K562 (cell line): ENCODE results near the gene PDE1A. TPM values are rescaled to one million over a fixed set of nuclear protein-coding genes. Genes with fewer than 3 reads are reported as not detected.

Experiments
- ATAC-seq: fragments of 200-7000 bp; cut with Tn5 transposase; 3 replicates; pipeline ENCODE4 v1.9.1; 2020; ENCODE audit warnings: moderate library complexity
- BruUV-seq: library from RNA; stranded (reverse); fragments of 400-500 nt; replicated peaks from 2 replicates; lab custom pipeline; 2021; lab: Mats Ljungman, UMichigan
- CTCF ChIA-PET: fragments of 300-600 bp; formaldehyde crosslinking; extraction: SDS; loops from one replicate; lab custom pipeline; 2021; ENCODE audit warnings: low intra/inter-chr PET ratio; lab: Yijun Ruan, JAX
- POLR2A ChIA-PET: fragments of 300-600, 350-650 bp; sonication (Branson Sonifier 250); formaldehyde crosslinking; extraction: SDS; loops from one replicate; lab custom pipeline; 2021; ENCODE audit warnings: antibody characterized with exemption, inconsistent platforms; lab: Yijun Ruan, JAX
- DNase-seq, 4 experiments: peaks; one replicate each; pipeline versions ENCODE4 v3.0.0 to v3.0.0-alpha.2; 2011 to 2018; ENCODE audit warnings: low spot score in 3 of 4, mixed read lengths in 3 of 4; ENCODE audit errors: extremely low read depth in 1 of 4
- FAIRE-seq: peaks from 2 replicates; lab custom pipeline; 2011; peaks lifted over from hg19 to GRCh38; lab: Jason Lieb, UNC
- H2AFZ ChIP-seq: 2 replicates; pipeline ENCODE4 v1.6.0; 2011; ENCODE audit warnings: low read depth, low read length, control low read depth, inconsistent platforms
- H3K27ac ChIP-seq: fragments of 200-600 bp; 3 replicates; pipeline ENCODE4 v1.8.0; 2011; ENCODE audit warnings: low read depth, mild to moderate bottlenecking, control low read depth, inconsistent platforms, low read length, moderate library complexity, mixed read lengths; ENCODE audit errors: extremely low read depth
- H3K27me3 ChIP-seq, 2 experiments: fragments of 300-600 bp in 1 of 2; 2 replicates in 1 of 2; 3 replicates in 1 of 2; pipeline versions ENCODE4 v1.6.0 to v1.8.0; 2011; ENCODE audit warnings: inconsistent platforms in 2 of 2, low read length in 2 of 2, mild to moderate bottlenecking in 1 of 2, mixed read lengths in 1 of 2, moderate library complexity in 1 of 2; ENCODE audit not compliant: control insufficient read depth in 2 of 2, insufficient read depth in 2 of 2
- H3K36me3 ChIP-seq: fragments of 300-600 bp; 3 replicates; pipeline ENCODE4 v1.8.0; 2011; ENCODE audit warnings: mild to moderate bottlenecking, low read length, inconsistent platforms; ENCODE audit not compliant: control insufficient read depth, insufficient read depth
- H3K4me1 ChIP-seq, 2 experiments: fragments of 200-600 bp in 1 of 2; replicated peaks in 1 of 2; 2 replicates in 1 of 2; 3 replicates in 1 of 2; pipeline versions ENCODE4 v1.5.1 to v1.8.0; 2011; ENCODE audit warnings: inconsistent platforms in 2 of 2, low read length in 2 of 2, mild to moderate bottlenecking in 1 of 2, mixed read lengths in 1 of 2, moderate library complexity in 1 of 2; ENCODE audit not compliant: control insufficient read depth in 2 of 2, insufficient read depth in 2 of 2
- H3K4me2 ChIP-seq: 2 replicates; pipeline ENCODE4 v1.6.1; 2011; ENCODE audit warnings: low read length, control low read depth, inconsistent platforms, mixed read lengths; ENCODE audit not compliant: insufficient read depth
- H3K4me3 ChIP-seq: fragments of 200-600 bp; sonication (generic), shearing (Covaris generic); 2 replicates; pipeline ENCODE4 v1.5.1; 2016; ENCODE audit warnings: control low read depth, inconsistent platforms
- H3K79me2 ChIP-seq: fragments of 200-600 bp; 3 replicates; pipeline ENCODE4 v1.8.0; 2011; ENCODE audit warnings: low read length, inconsistent platforms; ENCODE audit not compliant: control insufficient read depth, insufficient read depth
- H3K9ac ChIP-seq, 2 experiments: 2 replicates each; pipeline versions ENCODE4 v1.6.0 to v1.6.1; 2011; ENCODE audit warnings: low read depth in 2 of 2, low read length in 2 of 2, control low read depth in 1 of 2, inconsistent platforms in 1 of 2, mild to moderate bottlenecking in 1 of 2, mixed read lengths in 1 of 2; ENCODE audit not compliant: insufficient read depth in 1 of 2
- H3K9me1 ChIP-seq: one replicate; pipeline ENCODE4 v1.6.0; 2011; ENCODE audit warnings: inconsistent platforms, mild to moderate bottlenecking, low read length, moderate library complexity; ENCODE audit not compliant: control insufficient read depth, insufficient read depth
- H3K9me3 ChIP-seq: replicated peaks from 2 replicates; pipeline ENCODE4 v1.5.1; 2011; ENCODE audit warnings: low read depth, low read length, inconsistent platforms; ENCODE audit not compliant: control insufficient read depth, insufficient read depth
- H4K20me1 ChIP-seq: replicated peaks from 2 replicates; pipeline ENCODE4 v1.6.1; 2011; ENCODE audit warnings: low read length, inconsistent platforms, mixed read lengths; ENCODE audit not compliant: control insufficient read depth, insufficient read depth
- ATF1 ChIP-seq, 2 experiments: fragments of 450-650 bp in 1 of 2; IDR thresholded peaks; 2 replicates each; pipeline ENCODE4 v1.6.1; 2016; ENCODE audit warnings: missing compliant biosample characterization in 1 of 2, missing genetic modification characterization in 1 of 2
- CREM ChIP-seq: IDR thresholded peaks from 2 replicates; pipeline ENCODE4 v1.6.1; 2014; ENCODE audit warnings: antibody characterized with exemption, low read depth
- CTCFL ChIP-seq: IDR thresholded peaks from 2 replicates; pipeline ENCODE4 v1.6.1; 2011; ENCODE audit warnings: borderline replicate concordance, low read depth, mild to moderate bottlenecking, moderate library complexity, low read length; ENCODE audit not compliant: insufficient read depth, poor library complexity, severe bottlenecking
- DIDO1 ChIP-seq: fragments of 450-650 bp; IDR thresholded peaks from 2 replicates; pipeline ENCODE4 v1.6.1; 2016; ENCODE audit warnings: low read depth, missing biosample characterization, missing genetic modification characterization
- FOXM1 ChIP-seq, 2 experiments: fragments of 450-650 bp in 1 of 2; sonication (generic) in 1 of 2; formaldehyde crosslinking in 1 of 2; IDR thresholded peaks; 2 replicates each; pipeline versions ENCODE4 v1.6.1 to v1.9.0; 2017 to 2022; ENCODE audit warnings: low read depth in 2 of 2, mild to moderate bottlenecking in 2 of 2, missing genetic modification reagents in 1 of 2, moderate library complexity in 1 of 2
- HMGN3 ChIP-seq: IDR thresholded peaks from 2 replicates; pipeline ENCODE4 v1.6.1; 2011; ENCODE audit warnings: borderline replicate concordance, low read depth, mild to moderate bottlenecking, mixed read lengths, low read length; ENCODE audit not compliant: insufficient read length; ENCODE audit errors: extremely low read depth
- HOXB6 ChIP-seq: fragments of 250-450 bp; sonication (Bioruptor Pico); IDR thresholded peaks from 2 replicates; pipeline ENCODE4 v1.5.1; 2022; ENCODE audit warnings: mild to moderate bottlenecking, borderline replicate concordance
- POLR2H ChIP-seq: IDR thresholded peaks from 2 replicates; pipeline ENCODE4 v1.6.1; 2016; ENCODE audit warnings: missing genetic modification characterization, low read depth, mild to moderate bottlenecking, control low read depth, missing compliant biosample characterization, moderate library complexity
- PTTG1 ChIP-seq: fragments of 450-650 bp; IDR thresholded peaks from 2 replicates; pipeline ENCODE4 v1.6.1; 2016; ENCODE audit warnings: low read depth, mild to moderate bottlenecking, missing genetic modification characterization, missing compliant biosample characterization
- YY1 ChIP-seq, 3 experiments: IDR thresholded peaks; 2 replicates each; pipeline ENCODE4 v1.6.1; 2011; ENCODE audit warnings: low read length in 2 of 3, mild to moderate bottlenecking in 2 of 3, moderate library complexity in 2 of 3, borderline replicate concordance in 1 of 3, control low read depth in 1 of 3, low read depth in 1 of 3; ENCODE audit not compliant: insufficient read depth in 3 of 3, insufficient replicate concordance in 2 of 3, control insufficient read depth in 1 of 3, insufficient read length in 1 of 3; ENCODE audit errors: extremely low read depth in 1 of 3
- ZNF609 ChIP-seq: sonication (generic); formaldehyde crosslinking; IDR thresholded peaks from 2 replicates; pipeline ENCODE4 v1.8.1; 2023; ENCODE audit warnings: missing genetic modification reagents, mild to moderate bottlenecking, borderline replicate concordance
- WGBS: fragments of 100-300 bp; shearing (Covaris generic); methylation state at CpG from one replicate; pipeline ENCODE4 v1.1.6; 2016; ENCODE audit warnings: low coverage, mixed read lengths; ENCODE audit not compliant: insufficient coverage; ENCODE audit errors: missing lambda C conversion rate; 5-methylcytosine and 5-hydroxymethylcytosine counted together
- in situ Hi-C: fragments of 300-500 bp; cut with MboI; formaldehyde crosslinking; loops from 4 replicates; pipeline ENCODE4 v1.15.0; 2018; ENCODE audit warnings: inconsistent platforms, mixed read lengths
- intact Hi-C: fragments of 100-400 bp; cut with micrococcal nuclease; formaldehyde crosslinking; loops from 2 replicates; pipeline ENCODE4 v1.14.2; 2022
- polyA plus RNA-seq, 8 experiments: library from polyadenylated mRNA; depleted of rRNA in 4 of 8; stranded (reverse) in 5 of 8; unstranded in 3 of 8; fragments of >200 nt; fragmentation: Nextera tagmentation in 2 of 8; fragmentation: Illumina TruSeq in 1 of 8; extraction: Ambion mirVana in 2 of 8; extraction: Trizol in 1 of 8; gene quantifications; 2 replicates each; pipeline versions ENCODE4 v1.2.1 to v1.2.3, GENCODE V29; 2011 to 2014; ENCODE audit warnings: inconsistent platforms in 1 of 8, missing spikeins in 1 of 8
- total RNA-seq, 7 experiments: library from RNA; depleted of rRNA in 6 of 7; stranded (reverse); fragments of >200 nt in 6 of 7; fragmentation: Illumina TruSeq in 2 of 7; extraction: Trizol in 2 of 7; gene quantifications; 2 replicates each; pipeline versions ENCODE4 v1.2.1 to v1.2.3, GENCODE V29; 2011 to 2021; ENCODE audit warnings: low replicate concordance in 1 of 7
- TF ChIP-seq, protein P1 (sequence below): fragments of 250-450 bp; sonication (Bioruptor Pico); IDR thresholded peaks from 2 replicates; pipeline ENCODE4 v1.8.0; 2021; ENCODE audit warnings: moderate library complexity, mild to moderate bottlenecking, inconsistent platforms

PDE1A gene
- total and polyA plus RNA-seq, 9 of the 15 experiments (the other 6 are each of a cell fraction or from before 2014, with no cell fraction given), result 0.14 to 0.91 (median 0.32) TPM

GRCh38 chr2:182447863-182448262, 21.0 kb upstream of the PDE1A start (continued):
- TF ChIP-seq DIDO1 (tag), result no peak

DNA sequence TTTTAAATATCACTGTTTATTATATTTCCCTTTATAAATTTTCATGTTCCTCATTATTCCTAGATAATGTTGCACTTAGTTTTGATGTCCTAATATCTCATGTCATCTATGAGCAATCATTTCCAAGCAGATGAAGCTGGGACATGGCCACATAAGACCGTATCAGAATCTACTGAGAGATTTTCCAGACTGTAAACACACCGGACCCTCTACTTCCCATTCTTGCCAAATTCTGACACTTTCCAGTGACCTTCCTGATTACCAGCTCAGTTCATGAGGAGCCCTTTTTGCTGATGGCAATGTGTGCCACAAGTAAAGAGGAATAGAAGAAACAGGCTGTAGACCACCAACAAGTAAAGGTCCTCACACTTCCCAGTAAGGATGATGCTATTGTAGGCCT, 20.3 kb upstream of the PDE1A start:
- DNase-seq, result no peak
- POLR2A ChIA-PET, result no interaction called here
- CTCF ChIA-PET, result no interaction called here
- no peaks in the 10 kb centered on the region for H3K36me3 ChIP-seq
- no peak for FAIRE-seq
- no peaks in the 10 kb centered on the region for H3K9me1 ChIP-seq
- ATAC-seq, result no peak
- H3K27ac ChIP-seq, result no peak overlapping the region
- H3K4me2 ChIP-seq, result no peak overlapping the region
- intact Hi-C loops, result no loop called here
- 0% methylated on average over 2 of the region's 2 CpGs for WGBS
- in situ Hi-C loops, result no loop called here
- no TSS peak for BruUV-seq
- no peak overlapping the region for H2AFZ ChIP-seq
- no peaks in the 10 kb centered on the region for H3K4me1 ChIP-seq
- H3K79me2 ChIP-seq, result no peaks in the 10 kb centered on the region
- H3K27me3 ChIP-seq, result no peaks in the 10 kb centered on the region
- H3K9me3 ChIP-seq, result no peaks in the 10 kb centered on the region
- no peaks in the 10 kb centered on the region for H4K20me1 ChIP-seq
- H3K9ac ChIP-seq, result no peak overlapping the region
- no peak overlapping the region for H3K4me3 ChIP-seq
- no peak for TF ChIP-seq POLR2H (tag)
- no peak for TF ChIP-seq YY1 (IDR thresholded peaks at IDR 0.05; ENCODE audit: borderline replicate concordance in 1 of 3, control insufficient read depth in 1 of 3, extremely low read depth in 1 of 3, insufficient read depth in 3 of 3, insufficient read length in 1 of 3, insufficient replicate concordance in 2 of 3, low read depth in 1 of 3, low read length in 2 of 3)
- TF ChIP-seq HMGN3, result no peak
- TF ChIP-seq FOXM1 (IDR thresholded peaks at IDR 0.05; ENCODE audit: low read depth), result no peak
- TF ChIP-seq FOXM1 (CRISPR knock-in tag; IDR thresholded peaks at IDR 0.05; ENCODE audit: low read depth), result no peak
- TF ChIP-seq, protein P1, sequence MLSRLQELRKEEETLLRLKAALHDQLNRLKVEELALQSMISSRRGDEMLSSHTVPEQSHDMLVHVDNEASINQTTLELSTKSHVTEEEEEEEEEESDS, result no peak
- TF ChIP-seq HOXB6 (CRISPR knock-in tag), result no peak
- no peak for TF ChIP-seq CREM
- no peak for TF ChIP-seq ATF1 (CRISPR knock-in tag; IDR thresholded peaks at IDR 0.05)
- TF ChIP-seq ATF1 (tag; IDR thresholded peaks at IDR 0.05), result no peak
- no peak for TF ChIP-seq PTTG1
- TF ChIP-seq ZNF609 (CRISPR knock-in tag), result no peak
- TF ChIP-seq CTCFL, result no peak
